Measurements from ENCODE around the gene HSPA1B. TPM values are rescaled to one million over a fixed set of nuclear protein-coding genes. Genes with fewer than 3 reads are reported as not detected.
"Not testable (repeated sequence)": the region's sequence is repeated elsewhere in the genome, so short reads cannot be mapped to it uniquely, and the experiment has no call there.

Gene HSPA1B
- total RNA-seq, 1 experiment from 2014 or later: 209 TPM

DNA sequence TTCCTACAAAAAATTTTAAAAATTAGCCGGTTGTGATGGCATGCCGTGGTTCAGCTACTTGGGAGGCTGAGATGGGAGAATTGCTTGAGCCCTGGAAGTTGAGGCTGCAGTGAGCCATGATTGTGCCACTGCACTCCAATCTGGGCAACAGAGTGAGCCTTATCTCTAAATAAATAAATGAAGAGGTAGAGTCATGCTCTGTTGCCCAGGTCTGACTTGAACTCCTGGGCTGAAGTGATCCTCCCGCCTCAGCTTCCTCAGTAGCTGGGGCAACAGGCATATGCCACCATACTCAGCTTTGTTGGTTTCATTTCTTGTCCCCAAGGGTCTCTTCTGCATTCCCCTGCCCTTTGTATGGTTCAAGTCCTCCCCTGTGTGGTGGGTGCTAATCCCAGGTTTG, 17.0 kb downstream of the HSPA1B start:
- no peak for DNase-seq (ENCODE audit: low spot score)
- in situ Hi-C loops (cut with HindIII; ENCODE audit: low sequenced_read_pairs): no loop called here

DNA sequence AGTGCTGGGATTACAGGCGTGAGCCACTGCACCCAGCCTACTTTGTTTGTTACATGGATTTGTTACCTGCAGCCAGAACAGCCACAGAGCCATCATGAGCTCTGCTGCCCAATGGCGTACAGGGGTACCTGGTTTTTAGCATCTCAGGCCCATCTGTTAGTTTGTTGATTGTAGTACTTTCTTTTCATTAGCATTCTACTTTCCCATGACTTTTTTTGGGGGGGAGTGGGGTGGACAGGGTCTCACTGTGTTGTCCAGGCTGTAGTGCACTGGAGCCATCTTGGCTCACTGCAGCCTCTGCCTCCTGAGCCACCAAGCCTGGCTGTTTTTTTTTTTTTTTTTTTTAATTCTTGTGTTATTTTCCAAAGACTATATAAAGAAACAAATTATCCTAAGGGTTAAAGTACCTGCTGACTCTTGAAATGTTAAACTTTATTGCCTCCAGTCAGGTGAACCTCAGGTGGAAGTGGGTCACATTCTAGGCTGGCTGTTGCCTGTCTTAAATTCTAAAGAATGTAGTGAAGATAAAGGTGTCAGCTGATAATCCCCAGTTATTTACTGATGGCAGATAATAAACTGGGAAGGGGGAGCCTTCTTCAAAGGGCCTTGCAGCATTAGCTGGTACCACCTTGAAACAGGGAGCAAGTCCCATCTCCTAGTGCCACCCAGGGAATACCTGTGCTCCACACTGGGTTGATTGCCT, 19.9 kb downstream of the HSPA1B start:
- DNase-seq (ENCODE audit: low spot score): no peak
- in situ Hi-C loops (cut with HindIII; ENCODE audit: low sequenced_read_pairs): no loop called here

DNA sequence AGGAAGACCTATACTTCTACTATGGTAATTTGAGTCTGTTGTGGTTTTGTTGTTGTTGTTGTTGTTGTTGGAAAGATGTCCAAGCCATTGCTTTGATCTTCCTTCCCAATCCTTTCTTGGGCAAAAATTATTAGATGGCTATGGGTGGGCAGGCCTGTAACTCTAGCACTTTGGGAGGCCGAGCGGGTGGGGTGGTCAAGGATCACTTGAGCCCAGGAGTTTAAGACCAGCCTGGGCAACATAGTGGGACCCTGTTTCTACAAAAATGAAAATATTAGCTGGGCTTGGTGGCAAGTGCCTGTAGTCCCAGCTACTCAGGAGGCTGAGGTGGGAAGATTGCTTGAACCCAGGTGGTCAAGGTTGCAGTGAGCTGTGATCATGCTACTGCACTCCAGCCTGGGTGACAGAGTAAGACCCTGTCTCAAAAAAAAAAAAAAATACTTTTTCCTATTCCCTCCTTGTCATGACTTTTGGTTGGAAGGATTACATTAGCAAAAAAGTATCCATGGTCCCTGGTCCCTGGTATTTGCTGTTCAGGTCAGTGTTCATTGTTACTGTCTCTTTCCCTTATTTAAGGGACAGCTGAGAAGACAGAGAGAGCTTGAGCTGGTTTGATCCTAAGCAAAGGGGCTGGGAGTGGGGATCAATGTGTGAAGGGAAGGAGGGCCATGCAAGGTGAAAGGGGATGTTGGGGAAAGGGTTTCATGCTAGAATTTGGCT, 23.4 kb downstream of the HSPA1B start:
- no peak for DNase-seq (ENCODE audit: low spot score)
- in situ Hi-C loops (cut with HindIII; ENCODE audit: low sequenced_read_pairs): no loop called here

DNA sequence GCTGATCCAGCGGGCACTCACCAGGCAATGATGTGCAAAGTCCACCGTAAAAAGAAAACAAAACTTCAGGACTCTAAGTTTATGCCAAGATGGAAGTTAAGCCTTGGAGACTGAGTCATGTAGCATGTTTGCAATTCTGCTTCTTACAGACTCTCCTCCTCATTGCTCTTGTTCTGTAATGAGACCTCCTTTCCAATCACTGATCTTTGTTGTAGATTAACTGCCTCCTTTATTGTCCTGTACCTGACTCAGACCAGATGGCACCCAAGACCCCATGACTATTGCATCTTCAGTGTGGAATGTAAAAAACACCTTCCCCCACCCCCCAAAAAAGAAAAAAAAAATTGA, 23.9 kb downstream of the HSPA1B start:
- in situ Hi-C loops (cut with HindIII; ENCODE audit: low sequenced_read_pairs): no loop called here
- DNase-seq (ENCODE audit: low spot score): no peak

DNA sequence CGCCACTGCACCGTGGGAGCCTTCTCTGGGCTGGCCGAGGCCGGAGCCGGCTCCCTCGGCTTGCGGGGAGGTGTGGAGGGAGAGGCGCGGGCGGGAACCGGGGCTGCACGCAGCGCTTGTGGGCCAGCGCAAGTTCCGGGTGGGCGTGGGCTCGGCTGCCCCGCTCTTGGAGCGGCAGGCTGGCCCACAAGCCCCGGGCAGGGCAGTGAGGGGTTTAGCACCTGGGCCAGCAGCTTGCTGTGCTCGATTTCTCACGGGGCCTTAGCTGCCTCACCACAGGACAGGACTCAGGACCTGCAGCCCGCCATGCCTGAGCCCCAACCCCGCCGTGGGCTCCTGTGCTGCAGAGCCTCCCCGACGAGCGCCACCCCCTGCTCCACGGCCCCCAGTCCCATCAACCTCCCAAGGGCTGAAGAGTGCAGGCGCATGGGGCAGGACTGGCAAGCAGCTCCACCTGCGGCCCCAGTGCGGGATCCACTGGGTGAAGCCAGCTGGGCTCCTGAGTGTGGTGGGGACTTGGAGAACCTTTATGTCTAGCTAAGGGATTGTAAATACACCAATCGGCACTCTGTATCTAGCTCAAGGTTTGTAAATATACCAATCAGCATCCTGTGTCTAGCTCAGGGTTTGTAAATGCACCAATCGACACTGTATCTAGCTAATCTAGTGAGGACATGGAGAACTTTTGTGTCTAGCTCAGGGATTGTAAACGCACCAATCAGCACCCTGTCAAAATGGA, 24.6 kb downstream of the HSPA1B start:
- in situ Hi-C loops (cut with HindIII; ENCODE audit: low sequenced_read_pairs); DNase-seq (ENCODE audit: low spot score): not testable (repeated sequence)

DNA sequence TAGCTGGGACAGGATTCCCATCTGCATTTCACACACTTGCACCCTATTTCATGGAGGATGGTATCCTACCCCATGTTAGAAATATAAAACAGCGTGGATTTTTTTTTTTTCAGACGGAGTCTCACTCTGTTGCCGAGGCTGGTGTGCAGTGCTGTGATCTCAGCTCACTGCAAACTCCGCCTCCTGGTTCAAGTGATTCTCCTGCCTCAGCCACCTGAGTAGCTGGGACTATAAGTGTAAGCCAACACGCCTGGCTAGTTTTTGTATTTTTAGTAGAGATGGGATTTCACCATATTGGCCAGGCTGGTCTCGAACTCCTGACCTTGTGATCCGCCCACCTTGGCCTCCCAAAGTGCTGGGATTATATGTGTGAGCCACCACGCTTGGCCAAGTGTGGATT, 30.2 kb downstream of the HSPA1B start:
- in situ Hi-C loops (cut with HindIII; ENCODE audit: low sequenced_read_pairs); DNase-seq (ENCODE audit: low spot score): not testable (repeated sequence)

DNA sequence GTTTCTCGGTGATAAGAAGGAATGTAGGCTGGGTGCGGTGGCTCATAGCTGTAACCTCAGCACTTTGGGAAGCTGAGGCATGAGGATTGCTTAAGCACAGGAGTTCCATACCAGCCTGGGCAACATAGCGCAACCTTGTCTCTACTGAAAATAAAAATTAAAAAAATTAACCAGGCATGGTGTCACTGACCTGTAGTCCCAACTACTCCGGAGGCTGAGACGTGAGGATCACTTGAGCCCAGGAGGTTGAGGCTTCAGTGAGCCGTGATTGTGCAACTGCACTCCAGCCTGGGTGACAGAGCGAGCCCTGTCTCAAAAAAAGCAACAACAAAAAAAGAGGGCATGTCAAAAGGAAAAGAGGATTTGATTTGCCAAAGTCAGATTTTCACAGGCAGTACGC, 31.2 kb downstream of the HSPA1B start:
- in situ Hi-C loops (cut with HindIII; ENCODE audit: low sequenced_read_pairs): no loop called here
- DNase-seq (ENCODE audit: low spot score): no peak

DNA sequence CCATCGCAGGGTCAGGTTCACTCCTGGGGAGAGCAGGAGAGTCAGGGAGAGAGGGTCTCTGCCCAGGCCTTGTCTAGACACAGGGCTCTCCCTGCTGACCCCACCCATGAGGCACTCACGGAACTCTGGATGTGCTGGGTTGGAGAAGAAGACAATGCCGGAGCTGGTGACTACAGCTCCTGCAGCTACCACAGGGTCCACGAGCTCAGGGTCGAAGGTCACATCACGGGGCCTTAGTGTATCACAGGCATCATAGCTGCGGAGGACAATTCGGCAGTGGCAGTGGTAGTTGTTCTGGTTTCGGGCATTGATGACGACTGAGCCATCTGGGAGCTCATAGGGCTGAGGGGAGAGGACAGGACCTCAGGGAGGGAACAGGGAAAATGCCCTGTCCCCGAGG, 32.4 kb downstream of the HSPA1B start:
- no peak for DNase-seq (ENCODE audit: low spot score)
- in situ Hi-C loops (cut with HindIII; ENCODE audit: low sequenced_read_pairs): no loop called here

DNA sequence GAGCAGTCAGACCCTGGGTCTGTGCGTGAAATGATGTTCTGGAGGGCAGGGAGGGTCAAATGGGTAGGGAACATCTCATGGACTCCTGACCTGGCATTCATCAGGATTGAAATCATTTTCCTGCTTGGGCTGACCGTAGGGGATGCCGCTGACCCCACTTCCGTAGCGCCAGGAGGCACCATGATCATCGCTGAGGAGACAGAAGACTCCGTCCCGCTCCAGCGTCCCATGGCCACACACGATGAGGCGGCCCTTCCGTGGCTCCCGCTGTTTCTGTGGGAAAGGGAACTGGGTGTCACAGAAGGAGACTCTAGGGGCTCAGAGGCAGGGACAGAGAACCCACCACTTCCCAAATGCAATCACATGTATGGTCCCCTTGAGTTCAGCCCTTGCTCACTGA, 32.8 kb downstream of the HSPA1B start:
- in situ Hi-C loops (cut with HindIII; ENCODE audit: low sequenced_read_pairs): no loop called here
- DNase-seq (ENCODE audit: low spot score): no peak

DNA sequence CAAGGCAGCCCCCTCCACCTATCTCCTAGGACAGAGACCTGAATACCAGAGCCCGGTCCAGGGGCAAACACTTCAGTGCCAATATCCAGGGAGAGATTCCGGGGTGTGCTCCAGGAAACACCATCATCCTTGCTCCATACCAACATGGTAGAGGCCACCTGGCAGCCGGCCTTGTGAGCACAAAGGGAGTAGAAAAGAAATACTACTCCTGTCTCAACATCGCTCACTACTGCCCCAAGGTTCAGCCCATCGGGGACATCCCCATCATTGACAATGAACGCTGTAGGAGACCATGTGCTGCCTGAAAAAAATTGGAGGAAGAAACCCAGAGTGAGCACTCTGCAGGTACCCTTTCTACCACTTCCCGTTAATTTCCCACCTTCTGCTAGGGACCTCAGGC, 33.6 kb downstream of the HSPA1B start:
- in situ Hi-C loops (cut with HindIII; ENCODE audit: low sequenced_read_pairs): no loop called here

DNA sequence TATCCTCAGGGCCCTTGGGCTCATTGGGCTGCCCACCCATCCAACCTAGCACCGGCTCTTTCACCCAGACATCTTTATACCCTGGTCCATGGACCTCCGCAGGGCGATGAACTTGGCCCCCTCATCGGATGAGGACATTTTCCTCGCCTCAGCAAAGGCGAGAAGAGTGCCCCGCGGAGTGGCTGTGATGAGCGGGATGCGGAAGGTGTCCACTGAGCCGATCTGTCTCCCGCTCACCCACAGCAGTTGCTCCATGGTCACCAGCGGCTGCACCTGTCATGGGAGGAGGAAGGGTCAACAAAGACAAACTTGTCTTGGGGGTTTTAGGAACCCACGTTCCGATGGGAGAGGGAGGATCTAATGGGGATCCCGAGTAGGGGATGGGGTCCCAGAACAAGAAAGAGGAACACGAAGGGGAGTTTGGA, 34.4 kb downstream of the HSPA1B start:
- in situ Hi-C loops (cut with HindIII; ENCODE audit: low sequenced_read_pairs): no loop called here
- no peak for DNase-seq (ENCODE audit: low spot score)

More for the DNA sequence above, 33.6 kb downstream of the HSPA1B start:
- no peak for DNase-seq (ENCODE audit: low spot score)

DNA sequence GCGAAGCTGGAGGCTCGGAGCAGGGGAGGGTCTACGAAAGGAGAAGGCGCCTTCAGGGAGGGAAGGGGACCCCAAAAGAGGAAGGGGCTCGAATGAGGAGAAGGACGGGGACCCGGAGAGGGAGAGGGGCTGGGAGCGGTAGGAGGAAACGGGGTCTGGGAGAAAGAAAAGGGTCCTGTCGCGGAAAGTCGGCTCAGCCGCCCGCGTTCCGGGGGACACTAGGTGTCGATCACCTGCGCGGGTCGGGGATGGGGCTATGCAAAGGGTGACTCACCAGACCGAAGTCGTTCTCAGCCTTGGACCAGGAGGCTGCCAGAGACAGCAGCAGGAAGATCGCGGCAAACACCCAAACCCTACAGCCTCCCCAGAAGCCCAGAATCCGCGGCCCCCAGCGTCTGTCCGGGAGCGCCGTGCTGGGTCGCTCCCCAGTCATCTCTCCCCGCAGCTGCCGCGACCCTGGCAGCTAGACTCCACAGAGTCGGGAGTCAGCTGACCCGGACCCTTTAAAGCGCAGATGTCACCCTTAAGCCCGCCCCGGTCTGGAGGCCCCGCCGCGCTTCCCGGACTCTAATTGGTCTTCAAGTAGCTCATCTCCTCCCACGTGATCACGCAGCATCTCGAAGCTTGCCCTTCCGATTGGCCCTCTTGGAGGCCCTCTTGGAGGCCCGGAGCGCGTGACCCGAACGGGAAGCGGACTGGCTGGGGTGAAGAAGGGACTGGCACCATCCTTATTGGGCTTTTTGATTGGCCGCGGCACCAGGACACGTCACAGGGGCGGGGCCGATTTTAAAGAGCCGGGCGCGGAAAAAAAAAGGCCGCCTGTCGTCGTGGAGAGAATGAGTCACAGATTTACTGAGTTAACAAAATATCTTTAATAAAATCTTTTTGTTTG, 35.1 kb downstream of the HSPA1B start, which contains the start of gene NEU1:
NEU1 (minus strand) TSS at position 478 of the 892 bp plus-strand sequence; CDS start at position 433, 45 bp downstream.
- in situ Hi-C loops (cut with HindIII; ENCODE audit: low sequenced_read_pairs): no loop called here
- DNase-seq (ENCODE audit: low spot score): peak; percentile 100

DNA sequence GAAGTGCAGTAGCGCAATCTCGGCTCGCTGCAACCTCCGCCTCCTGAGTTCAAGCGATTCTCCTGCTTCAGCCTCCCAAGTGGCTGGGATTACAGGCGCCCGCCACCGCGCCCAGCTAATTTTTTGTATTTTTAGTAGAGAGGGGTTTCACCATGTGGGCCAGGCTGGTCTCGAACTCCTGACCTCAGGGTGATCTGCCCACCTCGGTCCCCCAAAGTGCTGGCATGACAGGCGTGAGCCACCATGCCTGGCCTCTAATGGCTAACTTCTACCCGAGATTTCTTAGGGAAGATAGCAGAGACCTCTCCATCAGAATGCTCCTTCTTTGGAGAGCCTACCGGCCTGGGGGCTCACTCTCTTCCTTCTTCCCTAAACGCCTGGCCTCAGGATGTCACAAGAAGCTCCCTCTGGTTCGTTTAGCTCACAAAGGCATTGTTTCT, 36.6 kb downstream of the HSPA1B start:
- in situ Hi-C loops (cut with HindIII; ENCODE audit: low sequenced_read_pairs); DNase-seq (ENCODE audit: low spot score): not testable (repeated sequence)

DNA sequence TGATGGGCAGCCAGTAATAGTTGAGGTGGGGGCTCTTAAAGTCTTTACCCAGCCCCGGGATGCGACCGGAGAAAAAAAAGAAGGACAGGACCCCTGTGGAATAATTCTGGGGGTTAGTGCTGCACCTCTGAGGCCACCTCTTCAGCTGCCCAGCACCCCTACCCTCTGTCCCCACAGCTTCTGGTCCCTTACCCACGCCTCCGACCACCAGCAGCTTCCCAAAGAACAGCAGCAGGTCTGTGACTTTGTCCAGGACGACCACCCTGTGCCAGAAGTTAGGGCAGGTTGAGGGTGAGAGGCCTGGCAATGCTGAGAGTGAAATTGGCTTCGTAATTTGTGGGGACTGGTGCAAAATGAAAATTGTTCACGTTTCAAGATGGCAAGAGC, 37.3 kb downstream of the HSPA1B start:
- in situ Hi-C loops (cut with HindIII; ENCODE audit: low sequenced_read_pairs): no loop called here
- no peak for DNase-seq (ENCODE audit: low spot score)

DNA sequence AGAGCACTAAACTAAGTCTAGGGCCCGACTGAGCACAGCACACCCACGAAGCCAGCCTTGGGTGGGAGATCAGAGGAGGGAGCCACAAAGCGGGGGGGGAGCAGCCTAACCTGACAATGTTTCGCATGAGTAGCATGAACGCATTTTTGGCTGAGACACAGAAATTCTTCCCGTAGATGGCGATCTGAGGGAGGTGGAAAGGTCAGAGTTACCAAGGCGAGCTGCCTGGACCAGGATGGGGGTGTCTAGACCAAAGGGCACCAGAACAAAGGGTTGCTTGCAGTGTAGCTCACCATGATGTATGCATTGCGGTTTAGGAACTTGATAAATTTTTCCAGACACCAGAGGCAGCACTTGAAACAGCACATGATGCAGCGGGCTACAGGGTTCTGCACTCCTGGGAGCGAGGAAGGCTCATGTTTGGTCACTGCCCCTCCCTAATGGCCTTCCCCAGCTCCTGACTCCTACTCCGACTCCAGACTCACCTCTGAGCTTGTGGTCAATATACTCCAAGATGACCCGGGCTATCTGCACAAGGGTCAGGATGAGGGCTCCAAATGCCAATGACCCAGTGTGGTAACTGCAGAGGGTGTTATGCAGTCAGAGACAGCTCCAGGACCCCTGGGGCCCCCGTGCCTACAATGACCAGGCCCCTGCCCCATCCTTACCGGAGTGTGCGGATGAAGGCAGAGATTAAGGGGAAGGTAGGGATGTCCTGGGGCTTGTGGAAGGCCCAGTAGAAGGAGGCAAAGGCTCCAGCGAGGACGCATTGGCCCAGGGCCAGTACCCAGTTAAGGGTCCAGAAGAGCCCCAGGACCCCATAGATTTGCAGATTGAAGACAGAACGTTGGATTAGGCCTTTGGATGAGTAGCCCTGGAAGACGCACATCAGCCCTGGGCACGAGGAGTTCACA, 37.9 kb downstream of the HSPA1B start:
- no peak for DNase-seq (ENCODE audit: low spot score)

DNA sequence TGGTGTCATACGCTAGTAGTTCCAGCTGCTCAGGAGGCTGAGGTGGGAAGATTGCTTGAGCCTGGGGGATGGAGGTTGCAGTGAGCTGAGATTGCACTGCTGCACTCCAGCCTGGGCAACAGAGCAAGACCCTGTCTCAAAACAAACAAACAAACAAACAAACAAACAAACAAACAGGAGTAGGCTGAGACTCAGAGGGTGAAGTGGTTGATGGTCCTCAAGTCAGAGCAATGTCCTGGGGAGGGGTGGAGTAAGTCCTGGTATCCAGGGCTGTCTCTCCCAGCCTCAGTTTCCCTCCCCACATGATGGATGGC, 41.1 kb downstream of the HSPA1B start:
- in situ Hi-C loops (cut with HindIII; ENCODE audit: low sequenced_read_pairs): not testable (repeated sequence)

More for the DNA sequence above, 37.9 kb downstream of the HSPA1B start:
- in situ Hi-C loops (cut with HindIII; ENCODE audit: low sequenced_read_pairs): no loop called here

DNA sequence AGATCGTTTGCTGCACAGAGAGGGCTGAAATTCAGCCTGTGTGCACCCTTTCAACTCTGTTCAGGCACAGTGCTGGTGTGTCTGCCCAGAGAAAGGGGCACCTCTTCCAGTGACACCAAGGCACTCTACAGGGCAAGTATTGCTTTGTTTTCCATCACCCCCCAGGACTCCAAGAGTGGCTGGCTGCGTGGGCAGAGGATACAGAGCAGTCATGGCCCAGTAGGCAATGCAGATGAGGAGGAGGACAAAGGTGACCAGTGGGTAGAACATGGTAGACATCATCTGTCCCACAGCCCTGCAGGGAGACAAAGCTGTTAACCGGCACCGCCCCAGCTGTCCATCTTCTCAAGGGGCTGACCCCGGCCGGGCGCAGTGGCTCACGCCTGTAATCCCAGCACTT, 41.8 kb downstream of the HSPA1B start:
- DNase-seq (ENCODE audit: low spot score): no peak
- in situ Hi-C loops (cut with HindIII; ENCODE audit: low sequenced_read_pairs): no loop called here

More for the DNA sequence above, 41.1 kb downstream of the HSPA1B start:
- not testable (repeated sequence) for DNase-seq (ENCODE audit: low spot score)

DNA sequence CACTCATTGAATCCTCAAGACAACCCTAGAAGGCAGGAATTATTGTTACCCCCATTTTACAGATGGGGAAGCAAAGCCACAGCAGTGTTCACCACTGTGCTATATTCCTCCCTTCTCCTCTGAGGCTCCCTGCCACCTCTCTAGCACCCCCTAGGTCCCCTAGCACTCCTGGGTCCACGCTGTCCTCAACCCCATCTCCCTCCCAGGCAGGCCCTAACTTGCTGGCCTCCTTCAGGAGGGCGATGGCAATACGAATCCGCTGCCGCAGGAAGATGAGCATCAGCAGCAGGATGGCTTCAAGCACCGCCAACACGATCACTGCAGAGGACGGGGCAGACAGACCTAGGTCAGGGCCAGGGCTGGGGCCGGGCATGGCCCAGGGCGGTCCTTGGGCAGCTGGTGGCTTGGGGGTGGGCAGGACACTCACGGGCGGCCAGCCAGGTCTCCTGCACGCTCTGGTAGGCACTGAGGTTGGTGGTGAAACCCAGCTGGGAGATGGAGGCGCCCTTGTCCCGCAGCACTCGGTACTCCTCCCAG, 42.9 kb downstream of the HSPA1B start:
- DNase-seq (ENCODE audit: low spot score): peak; percentile 29
- in situ Hi-C loops (cut with HindIII; ENCODE audit: low sequenced_read_pairs): no loop called here
